H9 (cell line): Measurements from ENCODE around the gene ATG4B. TPM values are rescaled to one million over a fixed set of nuclear protein-coding genes. Genes with fewer than 3 reads are reported as not detected.

Experiments used
- DNase-seq: peaks from one replicate; pipeline ENCODE4 v3.0.0-alpha.2; 2017
- H2AFZ ChIP-seq: one replicate; pipeline ENCODE4 v1.6.1; 2013; ENCODE audit warnings: mild to moderate bottlenecking, low read length, control low read depth, moderate library complexity
- H2AK5ac ChIP-seq: 2 replicates; pipeline ENCODE4 v1.6.1; 2013; ENCODE audit warnings: low read length, control low read depth, mixed read lengths; ENCODE audit not compliant: insufficient read length
- H2BK120ac ChIP-seq: one replicate; pipeline ENCODE4 v1.6.1; 2013; ENCODE audit warnings: low read depth, mild to moderate bottlenecking, low read length, control low read depth, inconsistent platforms; ENCODE audit not compliant: poor library complexity, severe bottlenecking
- H2BK12ac ChIP-seq: 2 replicates; pipeline ENCODE4 v1.6.1; 2013; ENCODE audit warnings: low read length, control low read depth, mixed read lengths, low read depth; ENCODE audit not compliant: insufficient read length
- H2BK15ac ChIP-seq: 2 replicates; pipeline ENCODE4 v1.6.1; 2013; ENCODE audit warnings: low read depth, low read length, control low read depth
- H2BK20ac ChIP-seq: one replicate; pipeline ENCODE4 v1.6.1; 2013; ENCODE audit warnings: low read depth, mild to moderate bottlenecking, low read length, control low read depth, inconsistent platforms; ENCODE audit not compliant: poor library complexity, severe bottlenecking
- H2BK5ac ChIP-seq: 2 replicates; pipeline ENCODE4 v1.6.1; 2013; ENCODE audit warnings: low read length, control low read depth, mixed read lengths; ENCODE audit not compliant: insufficient read length
- H3K14ac ChIP-seq: 2 replicates; pipeline ENCODE4 v1.6.1; 2013; ENCODE audit warnings: low read length, control low read depth; ENCODE audit not compliant: insufficient read depth
- H3K18ac ChIP-seq: 2 replicates; pipeline ENCODE4 v1.6.1; 2013; ENCODE audit warnings: low read depth, mild to moderate bottlenecking, mixed read lengths, low read length, control low read depth; ENCODE audit not compliant: insufficient read length
- H3K23ac ChIP-seq: 2 replicates; pipeline ENCODE4 v1.6.1; 2013; ENCODE audit warnings: low read length, control low read depth, mixed read lengths, low read depth; ENCODE audit not compliant: insufficient read length
- H3K23me2 ChIP-seq: 2 replicates; pipeline ENCODE4 v1.6.1; 2013; ENCODE audit warnings: low read depth, mild to moderate bottlenecking, mixed read lengths, low read length, control low read depth; ENCODE audit not compliant: insufficient read length, poor library complexity, severe bottlenecking
- H3K27ac ChIP-seq: 2 replicates; pipeline ENCODE4 v1.5.1; 2013; ENCODE audit warnings: low read length, control low read depth, mixed read lengths, low read depth; ENCODE audit not compliant: insufficient read length
- H3K27me3 ChIP-seq: 2 replicates; pipeline ENCODE4 v1.6.1; 2013; ENCODE audit warnings: low read length, control low read depth, inconsistent platforms; ENCODE audit not compliant: insufficient read depth
- H3K4ac ChIP-seq: 2 replicates; pipeline ENCODE4 v1.6.1; 2013; ENCODE audit warnings: low read depth, mild to moderate bottlenecking, control low read depth, inconsistent platforms, low read length, moderate library complexity
- H3K4me1 ChIP-seq: 2 replicates; pipeline ENCODE4 v1.6.1; 2013; ENCODE audit warnings: low read length, control low read depth, inconsistent platforms; ENCODE audit not compliant: insufficient read depth
- H3K4me2 ChIP-seq: 2 replicates; pipeline ENCODE4 v1.6.1; 2013; ENCODE audit warnings: low read length, control low read depth, mixed read lengths; ENCODE audit not compliant: insufficient read length, insufficient read depth
- H3K56ac ChIP-seq: 2 replicates; pipeline ENCODE4 v1.6.1; 2013; ENCODE audit warnings: low read depth, mild to moderate bottlenecking, mixed read lengths, low read length, control low read depth; ENCODE audit not compliant: insufficient read length
- H3K79me1 ChIP-seq: 2 replicates; pipeline ENCODE4 v1.6.1; 2013; ENCODE audit warnings: low read depth, mild to moderate bottlenecking, moderate library complexity, low read length, control low read depth, inconsistent platforms; ENCODE audit not compliant: insufficient read depth, poor library complexity, severe bottlenecking
- H3K79me2 ChIP-seq: 2 replicates; pipeline ENCODE4 v1.6.1; 2013; ENCODE audit warnings: low read length, control low read depth, inconsistent platforms; ENCODE audit not compliant: insufficient read depth
- H3K9ac ChIP-seq: 2 replicates; pipeline ENCODE4 v1.6.1; 2013; ENCODE audit warnings: low read length, control low read depth, mixed read lengths; ENCODE audit not compliant: insufficient read length; ENCODE audit errors: extremely low read depth
- H3K9me3 ChIP-seq: one replicate; pipeline ENCODE4 v1.6.1; 2013; ENCODE audit warnings: low read depth, low read length, inconsistent platforms; ENCODE audit not compliant: control insufficient read depth
- H3T11ph ChIP-seq: one replicate; pipeline ENCODE4 v1.6.1; 2013; ENCODE audit warnings: mild to moderate bottlenecking, low read length, control low read depth, inconsistent platforms
- H4K20me1 ChIP-seq: one replicate; pipeline ENCODE4 v1.6.1; 2013; ENCODE audit not compliant: control insufficient read depth, insufficient read length, insufficient read depth
- H4K5ac ChIP-seq: 2 replicates; pipeline ENCODE4 v1.6.1; 2013; ENCODE audit warnings: low read depth, mild to moderate bottlenecking, mixed read lengths, low read length, control low read depth; ENCODE audit not compliant: insufficient read length
- H4K8ac ChIP-seq: replicated peaks from 2 replicates; pipeline ENCODE4 v1.6.1; 2013; ENCODE audit warnings: low read length, control low read depth, mixed read lengths, low read depth; ENCODE audit not compliant: insufficient read length
- H4K91ac ChIP-seq: 2 replicates; pipeline ENCODE4 v1.6.1; 2013; ENCODE audit warnings: low read depth, mild to moderate bottlenecking, moderate library complexity, mixed read lengths, low read length, control low read depth; ENCODE audit not compliant: insufficient read length
- H3K27ac Mint-ChIP-seq, 3 experiments: 2 replicates in 2 of 3; 3 replicates in 1 of 3; pipeline ENCODE4 v1.8.0; 2020 to 2021; ENCODE audit warnings: mixed read lengths in 3 of 3, mild to moderate bottlenecking in 1 of 3, moderate library complexity in 1 of 3
- H3K27me3 Mint-ChIP-seq: 2 replicates; pipeline ENCODE4 v1.8.0; 2021; ENCODE audit warnings: low read depth, mild to moderate bottlenecking, moderate library complexity, mixed read lengths
- H3K36me3 Mint-ChIP-seq, 3 experiments: 2 replicates in 2 of 3; 3 replicates in 1 of 3; pipeline ENCODE4 v1.8.0; 2020 to 2021; ENCODE audit warnings: low read depth in 3 of 3, mixed read lengths in 3 of 3; ENCODE audit not compliant: insufficient read depth in 1 of 3
- H3K4me1 Mint-ChIP-seq, 2 experiments: 2 replicates each; pipeline ENCODE4 v1.8.0; 2020; ENCODE audit warnings: mixed read lengths in 2 of 2
- H3K4me3 Mint-ChIP-seq, 2 experiments: 2 replicates in 1 of 2; 3 replicates in 1 of 2; pipeline ENCODE4 v1.8.0; 2020 to 2021; ENCODE audit warnings: mild to moderate bottlenecking in 2 of 2, mixed read lengths in 2 of 2, moderate library complexity in 1 of 2
- H3K9me3 Mint-ChIP-seq, 2 experiments: 2 replicates in 1 of 2; 3 replicates in 1 of 2; pipeline ENCODE4 v1.8.0; 2020; ENCODE audit warnings: mild to moderate bottlenecking in 2 of 2, mixed read lengths in 2 of 2, moderate library complexity in 1 of 2
- WGBS: extraction: QIAGEN DNeasy Blood & Tissue Kit; methylation state at CpG from one replicate; pipeline ENCODE4 v1.1.7; 2013; ENCODE audit warnings: missing lambda C conversion rate, low lambda C conversion rate, mixed read lengths; ENCODE audit not compliant: insufficient read length; ENCODE audit errors: extremely low coverage; 5-methylcytosine and 5-hydroxymethylcytosine counted together
- total RNA-seq: library from RNA; stranded (reverse); gene quantifications from 2 replicates; pipeline ENCODE4 v1.2.1, GENCODE V29; 2021
- TF ChIP-seq, protein P1 (sequence below): fragments of 200-600 bp; sonication (generic); conservative IDR thresholded peaks from 3 replicates; pipeline ENCODE4 v1.8.0; 2021; ENCODE audit warnings: antibody characterized with exemption, mild to moderate bottlenecking

The ATG4B gene
- total RNA-seq, 1 experiment from 2014 or later = 105 TPM

DNA sequence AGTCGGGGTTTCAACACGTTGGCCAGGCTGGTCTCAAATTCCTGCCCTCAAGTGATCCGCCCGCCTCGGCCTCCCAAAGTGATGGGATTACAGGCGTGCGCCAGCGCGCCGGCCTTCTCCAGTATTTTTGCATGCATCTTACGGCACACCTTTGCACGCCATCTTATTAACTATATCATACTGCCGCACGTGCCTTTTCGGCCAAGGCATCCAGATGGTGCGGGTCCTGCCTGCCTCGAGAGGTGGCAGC lies 63.6 kb downstream of the ATG4B start:
- Histone ChIP-seq H2BK120ac (no peak overlapping the region), H3K4me1 (no peaks in the 10 kb centered on the region), H3K56ac (no peak overlapping the region), H3K18ac (no peak overlapping the region), H3K4me2 (peak overlapping the region; percentile 6), H3K9ac (no peak overlapping the region), H3K14ac (peak overlapping the region; percentile 11; the same call in 1 of the 2 replicates), H4K8ac (no peak overlapping the region), H2BK15ac (no peak overlapping the region), H3T11ph (no peak overlapping the region), H2BK20ac (no peak overlapping the region), H3K27me3 (no peaks in the 10 kb centered on the region), H3K79me1 (peaks cover 2% of the 10 kb centered on the region), H2BK12ac (no peak overlapping the region), H3K27ac (no peak overlapping the region), H4K20me1 (no peaks in the 10 kb centered on the region), H3K23ac (no peak overlapping the region), H4K5ac (no peak overlapping the region), H2AK5ac (no peak overlapping the region), H2AFZ (no peak overlapping the region), H3K4ac (no peak overlapping the region; the same call in 1 of the 2 replicates), H3K23me2 (peaks cover 6% of the 10 kb centered on the region), H4K91ac (no peak overlapping the region), H2BK5ac (no peak overlapping the region), H3K9me3 (no peaks in the 10 kb centered on the region), H3K79me2 (no peaks in the 10 kb centered on the region; the same call in 1 of the 2 replicates)
- TF ChIP-seq, protein P1, sequence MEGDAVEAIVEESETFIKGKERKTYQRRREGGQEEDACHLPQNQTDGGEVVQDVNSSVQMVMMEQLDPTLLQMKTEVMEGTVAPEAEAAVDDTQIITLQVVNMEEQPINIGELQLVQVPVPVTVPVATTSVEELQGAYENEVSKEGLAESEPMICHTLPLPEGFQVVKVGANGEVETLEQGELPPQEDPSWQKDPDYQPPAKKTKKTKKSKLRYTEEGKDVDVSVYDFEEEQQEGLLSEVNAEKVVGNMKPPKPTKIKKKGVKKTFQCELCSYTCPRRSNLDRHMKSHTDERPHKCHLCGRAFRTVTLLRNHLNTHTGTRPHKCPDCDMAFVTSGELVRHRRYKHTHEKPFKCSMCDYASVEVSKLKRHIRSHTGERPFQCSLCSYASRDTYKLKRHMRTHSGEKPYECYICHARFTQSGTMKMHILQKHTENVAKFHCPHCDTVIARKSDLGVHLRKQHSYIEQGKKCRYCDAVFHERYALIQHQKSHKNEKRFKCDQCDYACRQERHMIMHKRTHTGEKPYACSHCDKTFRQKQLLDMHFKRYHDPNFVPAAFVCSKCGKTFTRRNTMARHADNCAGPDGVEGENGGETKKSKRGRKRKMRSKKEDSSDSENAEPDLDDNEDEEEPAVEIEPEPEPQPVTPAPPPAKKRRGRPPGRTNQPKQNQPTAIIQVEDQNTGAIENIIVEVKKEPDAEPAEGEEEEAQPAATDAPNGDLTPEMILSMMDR = peak; percentile 49; the same call in 2 of the 3 replicates
- WGBS = no CpG with 5 or more reads among the region's 17 CpGs
- peaks cover 12 to 29% (median 26%) of the 10 kb centered on the region in 3 experiments for H3K36me3 Mint-ChIP-seq
- H3K4me3 Mint-ChIP-seq = peak overlapping the region; percentile 83 to 87
- H3K9me3 Mint-ChIP-seq = peaks cover 0 to 6% of the 10 kb centered on the region in 2 experiments; a peak in 3 of 5 replicates
- peak overlapping the region; percentile 70 to 98 (median 91); a peak in 5 of 7 replicates for H3K27ac Mint-ChIP-seq
- DNase-seq = peak; percentile 93
- H3K4me1 Mint-ChIP-seq = peaks cover 12 to 14% of the 10 kb centered on the region in 2 experiments
- H3K27me3 Mint-ChIP-seq = peaks cover 3% of the 10 kb centered on the region
